Measurements from ENCODE around the gene GTF2F2.

DNA sequence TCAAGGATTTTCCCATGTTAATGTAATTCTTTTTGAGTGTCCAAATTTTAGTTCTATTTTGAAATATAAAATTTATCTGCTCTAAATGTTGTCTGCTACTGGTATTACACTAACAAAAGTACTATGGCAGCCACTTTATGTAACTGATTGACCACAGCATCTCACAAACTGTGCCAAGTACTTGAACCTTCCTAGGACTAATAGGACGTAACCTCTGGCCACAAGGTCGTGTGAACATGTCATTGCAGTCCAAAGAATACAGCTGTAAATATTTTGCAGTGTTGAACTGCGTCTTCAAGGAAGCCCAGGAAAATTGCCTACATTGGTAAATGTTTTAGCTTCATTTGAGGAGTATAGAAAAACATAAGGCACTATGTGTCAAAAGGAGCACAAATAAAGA, 78.6 kb downstream of the GTF2F2 start:
- no peak for TF ChIP-seq POLR2A (IDR thresholded peaks at IDR 0.05; ENCODE audit: borderline replicate concordance, extremely low read depth, insufficient read depth, insufficient read length)
- TF ChIP-seq, protein P1, sequence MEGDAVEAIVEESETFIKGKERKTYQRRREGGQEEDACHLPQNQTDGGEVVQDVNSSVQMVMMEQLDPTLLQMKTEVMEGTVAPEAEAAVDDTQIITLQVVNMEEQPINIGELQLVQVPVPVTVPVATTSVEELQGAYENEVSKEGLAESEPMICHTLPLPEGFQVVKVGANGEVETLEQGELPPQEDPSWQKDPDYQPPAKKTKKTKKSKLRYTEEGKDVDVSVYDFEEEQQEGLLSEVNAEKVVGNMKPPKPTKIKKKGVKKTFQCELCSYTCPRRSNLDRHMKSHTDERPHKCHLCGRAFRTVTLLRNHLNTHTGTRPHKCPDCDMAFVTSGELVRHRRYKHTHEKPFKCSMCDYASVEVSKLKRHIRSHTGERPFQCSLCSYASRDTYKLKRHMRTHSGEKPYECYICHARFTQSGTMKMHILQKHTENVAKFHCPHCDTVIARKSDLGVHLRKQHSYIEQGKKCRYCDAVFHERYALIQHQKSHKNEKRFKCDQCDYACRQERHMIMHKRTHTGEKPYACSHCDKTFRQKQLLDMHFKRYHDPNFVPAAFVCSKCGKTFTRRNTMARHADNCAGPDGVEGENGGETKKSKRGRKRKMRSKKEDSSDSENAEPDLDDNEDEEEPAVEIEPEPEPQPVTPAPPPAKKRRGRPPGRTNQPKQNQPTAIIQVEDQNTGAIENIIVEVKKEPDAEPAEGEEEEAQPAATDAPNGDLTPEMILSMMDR (IDR thresholded peaks at IDR 0.05 in 2 of 3, conservative IDR thresholded peaks at IDR 0.05 in 1 of 3; ENCODE audit: borderline replicate concordance in 1 of 3, insufficient read depth in 1 of 3, low read depth in 2 of 3, low read length in 2 of 3) = no peak
- no peak for TF ChIP-seq POLR2AphosphoS5 (IDR thresholded peaks at IDR 0.05; ENCODE audit: low read depth, low read length)
- no peak for TF ChIP-seq ZNF274 (IDR thresholded peaks at IDR 0.05; ENCODE audit: low read depth, low read length)
- no peak for TF ChIP-seq RAD21 (IDR thresholded peaks at IDR 0.05; ENCODE audit: low read depth)
- TF ChIP-seq JUND (IDR thresholded peaks at IDR 0.05) = no peak
- TF ChIP-seq EZH2phosphoT487 (IDR thresholded peaks at IDR 0.05; ENCODE audit: borderline replicate concordance) = no peak
- TF ChIP-seq, protein P2, sequence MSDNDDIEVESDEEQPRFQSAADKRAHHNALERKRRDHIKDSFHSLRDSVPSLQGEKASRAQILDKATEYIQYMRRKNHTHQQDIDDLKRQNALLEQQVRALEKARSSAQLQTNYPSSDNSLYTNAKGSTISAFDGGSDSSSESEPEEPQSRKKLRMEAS (IDR thresholded peaks at IDR 0.05) = no peak
- no peak for TF ChIP-seq EZH2 (IDR thresholded peaks at IDR 0.05)
- TF ChIP-seq FOSL1 (IDR thresholded peaks at IDR 0.05; ENCODE audit: low read depth) = no peak
- no peak for TF ChIP-seq SIN3A (IDR thresholded peaks at IDR 0.05; ENCODE audit: low read depth)
- TF ChIP-seq, protein P3, sequence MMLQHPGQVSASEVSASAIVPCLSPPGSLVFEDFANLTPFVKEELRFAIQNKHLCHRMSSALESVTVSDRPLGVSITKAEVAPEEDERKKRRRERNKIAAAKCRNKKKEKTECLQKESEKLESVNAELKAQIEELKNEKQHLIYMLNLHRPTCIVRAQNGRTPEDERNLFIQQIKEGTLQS (IDR thresholded peaks at IDR 0.05) = no peak

Data from HCT116 (cell line).